HG02943 (cell line): Measurements from ENCODE around the gene ANTXR2.

Source experiments
- ATAC-seq: cut with Tn5 transposase; IDR thresholded peaks from one replicate; pipeline ENCODE4 v1.9.1; 2021; ENCODE audit warnings: mild to moderate bottlenecking, low read depth, moderate library complexity; ENCODE audit not compliant: unreplicated experiment

Gene ANTXR2

GRCh38 chr4:79881407-79881806, 191.6 kb downstream of the ANTXR2 start:
- ATAC-seq = no peak

GRCh38 chr4:79877511-79877910, 195.5 kb downstream of the ANTXR2 start:
- ATAC-seq = no peak

DNA sequence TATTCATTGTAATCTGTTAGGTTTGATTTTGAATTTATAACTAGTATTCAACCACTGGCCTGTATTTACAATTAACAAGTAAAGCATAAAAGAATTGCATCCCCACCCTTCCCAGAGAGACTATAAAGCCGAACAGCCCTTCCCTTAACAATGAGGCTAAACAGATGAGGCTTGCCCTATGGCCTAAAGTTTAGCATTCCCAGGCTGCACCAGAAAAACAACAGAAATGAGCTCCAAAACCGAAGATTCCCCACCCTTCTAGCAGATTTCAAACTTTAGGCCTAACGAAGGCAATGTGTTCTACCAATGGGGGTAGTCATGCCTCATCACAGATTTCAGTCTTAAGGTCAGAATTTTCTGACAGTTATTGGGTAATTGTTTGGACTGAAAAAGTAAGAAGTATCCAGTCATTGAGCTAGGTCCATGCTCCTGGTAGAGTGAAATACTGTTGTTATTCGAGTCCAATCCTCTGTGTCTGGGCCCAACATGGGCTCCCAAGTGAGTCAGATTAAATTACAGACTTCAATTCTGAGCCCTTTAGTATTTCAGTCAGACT, 197.6 kb downstream of the ANTXR2 start:
- no peak for ATAC-seq

- no peak for ATAC-seq
These were observed 198.8 kb downstream of the ANTXR2 start for GRCh38 chr4:79874197-79874596.

DNA sequence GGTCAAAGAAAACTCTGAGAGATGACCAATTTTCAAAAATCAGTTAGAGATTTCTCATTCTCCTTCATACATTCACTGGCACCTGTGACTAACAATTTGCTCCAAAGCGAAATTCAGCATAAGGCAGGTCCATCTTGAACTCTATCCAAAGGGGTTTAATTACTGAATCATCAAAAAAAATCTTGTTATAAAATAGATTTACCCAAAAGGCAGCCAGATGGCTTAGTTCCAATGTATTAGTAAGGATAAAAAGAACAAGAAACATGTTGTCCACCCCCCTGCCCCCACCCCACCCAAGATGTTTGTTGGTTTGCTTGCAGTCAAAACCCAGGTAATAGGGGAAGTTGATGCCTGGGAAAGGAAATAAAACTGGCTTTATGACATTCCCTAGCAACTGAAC, 200.3 kb downstream of the ANTXR2 start:
- ATAC-seq = no peak

DNA sequence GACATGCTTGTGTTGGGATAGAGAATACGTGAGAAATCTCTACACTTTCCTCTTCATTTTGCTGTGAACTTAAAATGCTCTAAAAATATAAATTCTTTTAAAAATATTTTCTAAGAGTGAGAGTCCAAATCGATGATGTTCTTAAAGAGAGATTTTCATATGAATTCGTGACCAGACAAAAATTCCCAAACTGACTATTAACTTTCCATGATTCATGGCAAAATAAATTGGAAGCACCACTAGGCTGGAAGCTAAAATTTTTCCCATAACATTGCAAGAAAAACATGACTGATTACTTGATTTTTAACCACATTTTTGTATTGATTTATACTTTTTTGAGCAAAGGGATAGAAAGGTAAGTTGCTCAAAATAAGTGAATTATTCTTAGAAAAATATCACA, 201.1 kb downstream of the ANTXR2 start:
- ATAC-seq = no peak

GRCh38 chr4:79869597-79870237, 203.3 kb downstream of the ANTXR2 start:
- ATAC-seq = no peak

DNA sequence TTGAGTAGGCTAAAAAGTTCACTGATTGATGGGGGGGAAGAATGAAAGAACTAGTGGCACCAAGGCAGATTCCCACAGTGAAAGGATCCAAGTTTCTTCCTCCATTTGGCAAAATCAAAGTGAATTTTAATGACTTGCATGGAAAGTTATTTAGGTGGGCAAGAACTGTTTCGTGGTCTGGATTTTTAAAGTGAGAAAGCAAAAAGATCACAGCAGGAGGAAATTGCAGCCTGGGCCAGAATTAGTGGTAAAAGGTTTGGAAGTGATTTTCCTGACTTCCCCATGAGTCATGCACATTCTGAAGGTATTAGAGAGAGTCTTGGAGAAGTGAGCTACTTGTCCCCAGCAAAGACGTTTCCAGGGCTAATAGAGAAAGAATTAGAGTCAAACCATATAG, 207.8 kb downstream of the ANTXR2 start:
- ATAC-seq = no peak

DNA sequence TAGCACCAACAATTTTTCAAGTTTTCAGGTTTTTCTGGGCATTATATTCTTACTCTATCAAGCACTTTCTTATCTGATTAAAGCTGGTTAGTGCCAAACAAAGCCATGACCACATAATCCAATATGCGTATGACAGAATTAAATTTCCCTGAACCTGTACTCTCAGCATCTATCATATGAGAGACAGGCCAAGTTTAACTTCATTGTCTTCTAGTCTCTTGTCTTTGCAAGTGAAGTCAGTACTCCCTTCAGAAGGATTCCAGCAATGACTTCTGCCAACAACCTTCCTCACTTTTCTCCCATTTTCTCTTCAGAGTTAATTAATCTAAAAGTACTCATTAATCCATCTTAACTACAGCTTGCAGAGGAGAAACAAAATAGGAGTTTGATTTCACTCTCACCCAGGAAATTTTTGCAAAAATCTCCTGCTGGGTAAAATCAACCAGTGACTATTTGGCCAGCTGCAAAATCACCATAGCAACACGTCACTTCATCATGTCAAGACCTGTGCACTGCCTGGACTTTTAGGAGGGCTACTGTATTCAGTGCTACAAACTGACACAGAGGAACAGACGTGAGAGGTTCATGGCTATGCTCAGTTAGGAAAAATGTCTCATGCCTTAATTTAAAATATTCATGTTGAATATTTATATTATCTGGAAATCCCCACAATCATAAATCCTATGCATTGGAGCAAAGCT, 208.4 kb downstream of the ANTXR2 start:
- ATAC-seq = no peak

- no peak for ATAC-seq
These were observed 209.7 kb downstream of the ANTXR2 start for GRCh38 chr4:79863333-79863732.

DNA sequence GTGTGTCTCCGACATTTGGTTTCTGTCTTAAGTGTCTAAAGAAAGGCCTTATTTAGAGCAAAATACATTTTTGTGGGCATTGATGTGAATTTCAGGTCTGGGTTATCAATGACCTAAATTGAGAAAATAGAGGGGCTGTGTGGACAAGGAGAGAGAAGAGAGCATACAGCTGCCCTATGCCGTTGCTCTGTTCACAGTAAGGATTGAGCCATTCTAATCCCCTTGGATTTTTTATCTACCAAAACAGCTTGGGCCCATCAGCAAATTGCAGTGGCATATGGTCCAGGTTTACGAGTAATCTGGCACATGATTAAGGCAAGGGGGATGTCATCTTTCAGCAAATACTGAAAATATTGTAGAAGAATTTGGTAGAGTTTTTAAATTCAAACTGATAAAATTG, 210.2 kb downstream of the ANTXR2 start:
- no peak for ATAC-seq

GRCh38 chr4:79857811-79858210, 215.2 kb downstream of the ANTXR2 start:
- ATAC-seq = no peak

GRCh38 chr4:79856196-79856595, 216.8 kb downstream of the ANTXR2 start:
- ATAC-seq = no peak

GRCh38 chr4:79854856-79855502, 218.1 kb downstream of the ANTXR2 start:
- no peak for ATAC-seq

GRCh38 chr4:79852305-79852730, 220.7 kb downstream of the ANTXR2 start:
- ATAC-seq = no peak

DNA sequence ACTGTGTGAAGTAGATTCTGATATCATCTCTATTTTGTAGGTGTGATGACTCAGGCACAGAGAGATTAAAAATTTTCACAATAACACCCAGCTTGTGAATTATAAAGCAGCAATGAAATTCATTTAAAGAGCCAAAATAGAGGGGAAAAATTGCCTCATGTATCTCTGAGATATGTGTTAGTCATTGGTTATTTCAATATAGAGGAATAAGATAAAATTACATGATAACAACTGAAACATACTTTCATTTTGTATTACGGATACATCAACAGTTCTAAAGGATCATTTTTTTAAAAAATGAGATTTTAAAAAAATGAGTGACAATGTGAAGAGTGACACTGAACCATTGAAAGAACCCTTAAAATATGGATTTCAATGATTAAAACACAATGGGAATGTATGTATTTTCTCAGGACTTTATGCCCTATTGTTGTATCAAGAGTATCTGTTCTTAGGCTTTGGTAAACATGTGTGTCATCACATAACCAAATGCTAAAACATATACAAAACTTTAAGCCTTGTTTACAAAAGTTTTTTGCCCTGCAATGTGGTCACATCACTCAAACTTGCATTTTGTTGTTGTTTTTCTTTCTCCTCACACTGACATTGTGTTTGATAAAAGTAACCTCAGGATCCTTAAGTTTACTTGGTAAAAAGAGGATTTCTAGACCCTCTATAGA, 221.3 kb downstream of the ANTXR2 start:
- no peak for ATAC-seq
